Choroid plexus epithelial cell (primary cell): ENCODE measurements around the gene C1QTNF8.

Experiments
- DNase-seq: peaks from one replicate; pipeline ENCODE4 v3.0.0-alpha.2; 2010; ENCODE audit warnings: low read depth
- H3K4me3 ChIP-seq: 2 replicates; pipeline ENCODE4 v1.5.1; 2011; ENCODE audit warnings: low read depth, mild to moderate bottlenecking, control low read depth, low read length, moderate library complexity
- CTCF ChIP-seq: conservative IDR thresholded peaks from 2 replicates; pipeline ENCODE4 v1.5.1; 2011; ENCODE audit warnings: low read depth, mild to moderate bottlenecking, control low read depth, inconsistent platforms, low read length, moderate library complexity

Gene C1QTNF8

GRCh38 chr16:1065469-1066128 is 30.4 kb downstream of the C1QTNF8 start:
- H3K4me3 ChIP-seq = no peak overlapping the region
- no peak for TF ChIP-seq CTCF
- no peak for DNase-seq

- DNase-seq = no peak
- no peak overlapping the region for H3K4me3 ChIP-seq
- no peak for TF ChIP-seq CTCF
Observed at GRCh38 chr16:1063728-1064127, 32.3 kb downstream of the C1QTNF8 start.

GRCh38 chr16:1062895-1063294 is 33.1 kb downstream of the C1QTNF8 start:
- DNase-seq = no peak
- no peak overlapping the region for H3K4me3 ChIP-seq

GRCh38 chr16:1061769-1062505 is 34.1 kb downstream of the C1QTNF8 start:
- no peak for DNase-seq
- no peak for TF ChIP-seq CTCF
- H3K4me3 ChIP-seq = no peak overlapping the region

More at GRCh38 chr16:1062895-1063294, 33.1 kb downstream of the C1QTNF8 start:
- TF ChIP-seq CTCF = no peak

- TF ChIP-seq CTCF = no peak
- DNase-seq = no peak
- H3K4me3 ChIP-seq = no peak overlapping the region
Observed at GRCh38 chr16:1060416-1061340, 35.4 kb downstream of the C1QTNF8 start.

- no peak for TF ChIP-seq CTCF
- DNase-seq = no peak
- H3K4me3 ChIP-seq = no peak overlapping the region
Observed at GRCh38 chr16:1059310-1059709, 36.7 kb downstream of the C1QTNF8 start.
